Spleen (tissue), 13 donors: ENCODE data around the gene ASB13. TPM values are rescaled to one million over a fixed set of nuclear protein-coding genes. Genes with fewer than 3 reads are reported as not detected.

Source experiments
- DNase-seq: peaks from one replicate; pipeline ENCODE4 v3.0.0-alpha.2; 2020
- H3K27ac ChIP-seq, 8 donors: fragments of 200-600 bp; sonication (generic) in 7 of 8; 1 replicate in 4 of 8; 2 replicates in 4 of 8; pipeline versions ENCODE4 v1.5.0 to v1.8.0; 2016 to 2021; ENCODE audit warnings: inconsistent platforms in 4 of 8, mild to moderate bottlenecking in 4 of 8, moderate library complexity in 1 of 8
- H3K27me3 ChIP-seq, 7 donors: fragments of 200-600 bp; sonication (generic) in 6 of 7; replicated peaks in 1 of 7; 1 replicate in 4 of 7; 2 replicates in 3 of 7; pipeline versions ENCODE4 v1.5.0 to v1.8.0; 2016 to 2021; ENCODE audit warnings: inconsistent platforms in 3 of 7, mild to moderate bottlenecking in 1 of 7
- H3K36me3 ChIP-seq, 6 donors: fragments of 200-600 bp; sonication (generic) in 5 of 6; 1 replicate in 4 of 6; 2 replicates in 2 of 6; pipeline versions ENCODE4 v1.5.0 to v1.8.0; 2016 to 2021; ENCODE audit warnings: inconsistent platforms in 2 of 6
- H3K4me1 ChIP-seq, 6 donors: fragments of 200-600 bp; sonication (generic) in 5 of 6; 1 replicate in 3 of 6; 2 replicates in 3 of 6; pipeline versions ENCODE4 v1.5.0 to v1.8.0; 2016 to 2021; ENCODE audit warnings: inconsistent platforms in 3 of 6
- H3K4me3 ChIP-seq, 8 donors: fragments of 200-600 bp; sonication (generic) in 7 of 8; 1 replicate in 4 of 8; 2 replicates in 4 of 8; pipeline versions ENCODE4 v1.5.0 to v1.8.0; 2016 to 2021; ENCODE audit warnings: inconsistent platforms in 4 of 8, mild to moderate bottlenecking in 4 of 8, moderate library complexity in 2 of 8
- H3K9me3 ChIP-seq, 8 donors: fragments of 200-600 bp; sonication (generic) in 7 of 8; 1 replicate in 4 of 8; 2 replicates in 4 of 8; pipeline versions ENCODE4 v1.5.0 to v1.8.0; 2016 to 2021; ENCODE audit warnings: inconsistent platforms in 4 of 8
- POLR2A ChIP-seq, 3 donors: fragments of 450-650 bp; IDR thresholded peaks; one replicate each; pipeline ENCODE4 v1.5.1; 2017; ENCODE audit warnings: antibody characterized with exemption in 3 of 3, mild to moderate bottlenecking in 1 of 3
- POLR2AphosphoS5 ChIP-seq, 3 donors: sonication (generic); formaldehyde crosslinking; IDR thresholded peaks; one replicate each; pipeline ENCODE4 v1.5.1; 2017; ENCODE audit warnings: antibody characterized with exemption in 3 of 3
- WGBS, 5 donors: extraction: QIAGEN DNeasy Blood & Tissue Kit in 3 of 5; methylation state at CpG; one replicate each; pipeline versions ENCODE4 v1.1.5 to v1.1.7; 2013 to 2018; 5-methylcytosine and 5-hydroxymethylcytosine counted together
- intact Hi-C: fragments of 100-400 bp; cut with DNase I; formaldehyde crosslinking; loops from one replicate; pipeline ENCODE4 v1.15.0; 2023; ENCODE audit warnings: low total_unique reads
- long read RNA-seq, 2 donors: transcript quantifications; one replicate each; lab custom pipeline, GENCODE V29; 2026
- polyA plus RNA-seq, 3 donors: library from polyadenylated mRNA; stranded (reverse); fragments of 200-250 nt; gene quantifications; one replicate each; pipeline ENCODE4 v1.2.1, GENCODE V29; 2013
- total RNA-seq, 7 donors: library from RNA; depleted of rRNA in 3 of 7; stranded (reverse); fragments of >200 nt in 3 of 7; fragmentation: NEBNext Ultra II Directional in 4 of 7; extraction: Animal tissue kit (Norgen Biotek cat#: 25700) in 4 of 7; gene quantifications; one replicate each; pipeline versions ENCODE4 v1.1.0 to v1.2.1, GENCODE V29; 2016 to 2021
- TF ChIP-seq, protein P1 (sequence below), 11 experiments: fragments of 200-600 bp in 7 of 11; fragments of 450-650 bp in 4 of 11; sonication (generic) in 4 of 11; IDR thresholded peaks in 8 of 11; conservative IDR thresholded peaks in 3 of 11; 1 replicate in 7 of 11; 2 replicates in 4 of 11; pipeline versions ENCODE4 v1.4.0 to v1.8.0; 2016 to 2021; ENCODE audit warnings: antibody characterized with exemption in 11 of 11, inconsistent platforms in 4 of 11, mild to moderate bottlenecking in 1 of 11
- donor health status: healthy with polysubstance abuse.
- donor health status: DM: no; HTN: no; CAD: no; lungs with moderate emphysema.
- donor health status: DM: no; HTN: no; CAD: no.
- donor health status: Bipolar disorder and iron deficiency.
- donor health status: healthy.
- donor health status: DM: no; HTN: no; CAD: no.
- donor health status: DM: yes; HTN: yes; CAD: no.

ASB13 gene
- total RNA-seq, result 10 to 100 TPM; 17.0 to 29.6 (median 21.6) TPM
- polyA plus RNA-seq, result 10 to 100 TPM; 17.7 to 25.4 (median 25.1) TPM
- long read RNA-seq, donor 1, partial matches to known transcripts, result 0 of 4 reads
- long read RNA-seq, donor 1, other reads (novel, unspliced or antisense), result 0 of 4 reads
- long read RNA-seq, donor 2, partial matches to known transcripts, result 0 of 3 reads
- long read RNA-seq, donor 2, other reads (novel, unspliced or antisense), result 0 of 3 reads

GRCh38 chr10:5666008-5666840, at the start of gene ASB13:
ASB13 (minus strand) TSS chr10:5666595; CDS start chr10:5666551, 44 bp downstream.
- intact Hi-C loops, result no loop called here
- WGBS, 5 donors, result 0 to 1% (median 1%) methylated on average over 56 to 112 of the region's 112 CpGs
- Histone ChIP-seq H3K9me3 (no peaks in the 10 kb centered on the region), H3K27me3 (no peaks in the 10 kb centered on the region), H3K4me3 (peak within 1 kb of the TSS; percentile 80 to 97 (median 92)), H3K27ac (peak within 1 kb of the TSS; percentile 74 to 85 (median 82)), H3K36me3 (no peaks in the 10 kb centered on the region), H3K4me1 (peaks cover 4 to 51% (median 29%) of the 10 kb centered on the region in 6 donors)
- TF ChIP-seq POLR2AphosphoS5 (IDR thresholded peaks at IDR 0.05), result peak; percentile 7 to 69 (median 55)
- no peak for TF ChIP-seq POLR2A (IDR thresholded peaks at IDR 0.05)
- peak; percentile 89 for DNase-seq

DNA sequence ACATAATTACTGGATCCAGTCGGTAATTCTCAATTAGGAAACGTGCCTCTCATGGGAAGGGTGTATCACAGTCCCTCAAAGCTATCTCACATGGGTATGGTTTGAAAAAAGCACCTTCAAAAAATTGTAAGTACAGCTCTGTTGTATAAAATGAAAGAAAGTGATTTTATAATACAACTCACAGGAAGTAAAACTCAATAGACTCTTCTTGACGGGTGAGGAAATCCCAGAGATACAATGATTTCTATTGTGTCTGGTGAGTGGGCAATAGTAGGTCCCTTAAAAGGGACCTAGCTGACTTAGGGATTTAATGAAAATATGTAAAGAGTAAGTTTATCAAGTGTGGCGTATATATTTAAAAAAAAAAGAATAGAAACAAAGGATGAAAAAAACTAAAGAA, 45.2 kb upstream of the ASB13 start:
- H3K27ac ChIP-seq, result peak overlapping the region in 7 of 8 donors; percentile 6 to 78 (median 73)
- DNase-seq, result no peak
- no peaks in the 10 kb centered on the region for H3K27me3 ChIP-seq
- H3K4me1 ChIP-seq, result peaks cover 15 to 57% (median 36%) of the 10 kb centered on the region in 6 donors
- H3K4me3 ChIP-seq, result peak overlapping the region in 7 of 8 donors; percentile 1 to 56 (median 18)
- H3K9me3 ChIP-seq, result no peaks in the 10 kb centered on the region
- no peaks in the 10 kb centered on the region for H3K36me3 ChIP-seq
- 36 to 48% (median 44%) methylated on average over 4 of the region's 4 CpGs for WGBS, 5 donors
- intact Hi-C loops, result no loop called here
- TF ChIP-seq, protein P1, sequence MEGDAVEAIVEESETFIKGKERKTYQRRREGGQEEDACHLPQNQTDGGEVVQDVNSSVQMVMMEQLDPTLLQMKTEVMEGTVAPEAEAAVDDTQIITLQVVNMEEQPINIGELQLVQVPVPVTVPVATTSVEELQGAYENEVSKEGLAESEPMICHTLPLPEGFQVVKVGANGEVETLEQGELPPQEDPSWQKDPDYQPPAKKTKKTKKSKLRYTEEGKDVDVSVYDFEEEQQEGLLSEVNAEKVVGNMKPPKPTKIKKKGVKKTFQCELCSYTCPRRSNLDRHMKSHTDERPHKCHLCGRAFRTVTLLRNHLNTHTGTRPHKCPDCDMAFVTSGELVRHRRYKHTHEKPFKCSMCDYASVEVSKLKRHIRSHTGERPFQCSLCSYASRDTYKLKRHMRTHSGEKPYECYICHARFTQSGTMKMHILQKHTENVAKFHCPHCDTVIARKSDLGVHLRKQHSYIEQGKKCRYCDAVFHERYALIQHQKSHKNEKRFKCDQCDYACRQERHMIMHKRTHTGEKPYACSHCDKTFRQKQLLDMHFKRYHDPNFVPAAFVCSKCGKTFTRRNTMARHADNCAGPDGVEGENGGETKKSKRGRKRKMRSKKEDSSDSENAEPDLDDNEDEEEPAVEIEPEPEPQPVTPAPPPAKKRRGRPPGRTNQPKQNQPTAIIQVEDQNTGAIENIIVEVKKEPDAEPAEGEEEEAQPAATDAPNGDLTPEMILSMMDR (IDR thresholded peaks at IDR 0.05 in 8 of 11, conservative IDR thresholded peaks at IDR 0.05 in 3 of 11), result no peak
- TF ChIP-seq POLR2AphosphoS5 (IDR thresholded peaks at IDR 0.05), result no peak
- TF ChIP-seq POLR2A (IDR thresholded peaks at IDR 0.05), result no peak

- intact Hi-C loops, result no loop called here
- TF ChIP-seq POLR2A (IDR thresholded peaks at IDR 0.05) (no peak), POLR2AphosphoS5 (IDR thresholded peaks at IDR 0.05) (no peak)
- TF ChIP-seq, protein P1 (IDR thresholded peaks at IDR 0.05 in 8 of 11, conservative IDR thresholded peaks at IDR 0.05 in 3 of 11), result no peak
- Histone ChIP-seq H3K9me3 (no peaks in the 10 kb centered on the region), H3K36me3 (no peaks in the 10 kb centered on the region), H3K4me3 (peak overlapping the region in 7 of 8 donors; percentile 1 to 56 (median 18)), H3K27ac (peak overlapping the region in 7 of 8 donors; percentile 6 to 78 (median 73)), H3K4me1 (peaks cover 15 to 57% (median 36%) of the 10 kb centered on the region in 6 donors), H3K27me3 (no peaks in the 10 kb centered on the region)
- DNase-seq, result no peak
- 5 to 15% (median 9%) methylated on average over 1 of the region's 1 CpG for WGBS, 5 donors
Observed at GRCh38 chr10:5710859-5711258, 44.5 kb upstream of the ASB13 start.

DNA sequence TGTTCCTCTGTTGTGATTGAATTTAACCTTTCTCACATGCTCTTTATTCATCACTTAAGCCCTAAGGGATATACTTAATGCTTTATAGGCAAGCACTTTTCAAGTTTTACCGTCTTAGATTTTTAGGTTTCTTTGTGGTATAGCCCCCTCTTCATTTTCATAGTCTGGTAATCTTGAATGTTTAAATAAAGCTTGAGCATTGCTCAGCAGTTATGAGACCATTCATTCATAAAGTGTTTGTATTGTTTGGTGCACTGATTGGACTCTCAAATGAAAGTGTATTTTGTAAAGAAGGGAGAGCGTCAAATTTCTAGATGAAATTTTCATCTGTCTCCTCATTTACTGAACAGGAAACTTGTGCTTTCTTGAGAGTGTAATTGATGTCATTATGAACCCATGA, 43.5 kb upstream of the ASB13 start:
- TF ChIP-seq, protein P1 (IDR thresholded peaks at IDR 0.05 in 8 of 11, conservative IDR thresholded peaks at IDR 0.05 in 3 of 11), result no peak
- TF ChIP-seq POLR2A (IDR thresholded peaks at IDR 0.05), result no peak
- TF ChIP-seq POLR2AphosphoS5 (IDR thresholded peaks at IDR 0.05), result no peak
- H3K36me3 ChIP-seq, result no peaks in the 10 kb centered on the region
- no peak for DNase-seq
- H3K9me3 ChIP-seq, result no peaks in the 10 kb centered on the region
- peak overlapping the region in 5 of 8 donors; percentile 68 to 78 (median 74) for H3K27ac ChIP-seq
- H3K4me3 ChIP-seq, result no peak overlapping the region
- H3K4me1 ChIP-seq, result peaks cover 15 to 57% (median 36%) of the 10 kb centered on the region in 6 donors
- intact Hi-C loops, result no loop called here
- WGBS, 5 donors, result 68 to 79% (median 75%) methylated on average over 2 of the region's 2 CpGs
- no peaks in the 10 kb centered on the region for H3K27me3 ChIP-seq
